Measurements from ENCODE around the gene FYTTD1. TPM values are rescaled to one million over a fixed set of nuclear protein-coding genes. Genes with fewer than 3 reads are reported as not detected.

FYTTD1 gene
- total and polyA plus RNA-seq, 2 of the 4 experiments (the other 2 are of a cell fraction): 20.4 to 50.2 TPM

GRCh38 chr3:197798863-197799262 is 49.2 kb downstream of the FYTTD1 start:
- Histone ChIP-seq H3K79me1 (ENCODE audit: low read depth in 1 of 2, low read length in 2 of 2) (peaks cover 17 to 73% of the 10 kb centered on the region in 2 experiments), H2BK20ac (ENCODE audit: low read depth, low read length) (peak overlapping the region; percentile 58; the same call in 1 of the 2 replicates), H4K5ac (ENCODE audit: low read depth, low read length) (no peak overlapping the region), H4K91ac (ENCODE audit: insufficient read depth, low read depth, low read length) (no peak overlapping the region), H2AFZ (replicated peaks; ENCODE audit: low read length, poor library complexity) (no peak overlapping the region), H2BK5ac (ENCODE audit: low read depth, low read length, poor library complexity, severe bottlenecking) (peak overlapping the region; percentile 40), H3K27ac (ENCODE audit: insufficient read depth, low read length) (no peak overlapping the region), H3K4me1 (ENCODE audit: control insufficient read depth, insufficient read depth, low read length) (peaks cover 16% of the 10 kb centered on the region), H3K27me3 (ENCODE audit: control insufficient read depth, insufficient read depth, low read length) (no peaks in the 10 kb centered on the region), H3K18ac (ENCODE audit: low read depth, low read length) (peak overlapping the region; percentile 14), H3K9me3 (ENCODE audit: control insufficient read depth, insufficient read depth, low read length) (no peaks in the 10 kb centered on the region), H3K14ac (replicated peaks; ENCODE audit: low read depth, low read length) (peak overlapping the region; percentile 61; the same call in 1 of the 2 replicates), H2AK9ac (replicated peaks; ENCODE audit: low read depth, low read length, poor library complexity) (no peak overlapping the region), H4K20me1 (ENCODE audit: insufficient read depth, low read length) (peaks cover 91% of the 10 kb centered on the region), H3K23ac (ENCODE audit: low read depth, low read length) (peak overlapping the region; percentile 13), H3K56ac (ENCODE audit: extremely low read depth, insufficient read depth, low read length) (no peak overlapping the region), H3K4ac (ENCODE audit: low read depth, low read length) (peak overlapping the region; percentile 24; the same call in 1 of the 2 replicates), H2AK5ac (ENCODE audit: low read depth, low read length) (peak overlapping the region; percentile 56; the same call in 1 of the 2 replicates), H3K36me3 (ENCODE audit: control insufficient read depth, insufficient read depth, low read length) (no peaks in the 10 kb centered on the region), H3K4me2 (ENCODE audit: low read depth, low read length) (peak overlapping the region; percentile 28; the same call in 1 of the 2 replicates), H4K8ac (ENCODE audit: low read depth in 2 of 2, low read length in 2 of 2) (no peak overlapping the region), H3K4me3 (ENCODE audit: insufficient read depth, low read depth, low read length) (no peak overlapping the region), H3K9me1 (ENCODE audit: insufficient read depth, low read length) (peaks cover 17% of the 10 kb centered on the region), H2BK120ac (ENCODE audit: low read depth, low read length) (peak overlapping the region; percentile 18; the same call in 1 of the 2 replicates), H3K9ac (ENCODE audit: low read depth, low read length) (no peak overlapping the region), H2BK15ac (ENCODE audit: low read depth, low read length) (no peak overlapping the region; the same call in 2 of the 3 replicates)
- ATAC-seq (ENCODE audit: low read depth) (no peak), DNase-seq (no peak)
- ChIA-PET CTCF (no interaction called here), POLR2A (ENCODE audit: unreplicated experiment) (no interaction called here)
- no TSS peak for BruUV-seq (replicated peaks)
- dilution Hi-C loops (cut with HindIII; ENCODE audit: low sequenced_read_pairs, unreplicated experiment) (no loop called here), intact Hi-C loops (cut with micrococcal nuclease) (no loop called here), in situ Hi-C loops (cut with MboI; ENCODE audit: low sequenced_read_pairs) (no loop called here)
- TF ChIP-seq POLR2A (IDR thresholded peaks at IDR 0.05; ENCODE audit: low read depth, low read length) (no peak), CTCF (conservative IDR thresholded peaks at IDR 0.05; ENCODE audit: low read depth, low read length) (no peak), CHD1 (IDR thresholded peaks at IDR 0.05; ENCODE audit: low read depth, low read length) (no peak), RCOR1 (IDR thresholded peaks at IDR 0.05; ENCODE audit: insufficient replicate concordance, low read length) (no peak), MXI1 (IDR thresholded peaks at IDR 0.05; ENCODE audit: borderline replicate concordance, low read depth, low read length) (no peak), USF2 (IDR thresholded peaks at IDR 0.05; ENCODE audit: low read depth, low read length) (no peak), FOS (IDR thresholded peaks at IDR 0.05; ENCODE audit: low read depth, low read length) (no peak), SMC3 (IDR thresholded peaks at IDR 0.05; ENCODE audit: low read depth, low read length) (no peak), BHLHE40 (IDR thresholded peaks at IDR 0.05; ENCODE audit: low read depth, low read length) (no peak), MAZ (IDR thresholded peaks at IDR 0.05; ENCODE audit: borderline replicate concordance, low read depth, low read length) (no peak), MAFK (IDR thresholded peaks at IDR 0.05; ENCODE audit: low read depth, low read length) (no peak), ELK1 (IDR thresholded peaks at IDR 0.05; ENCODE audit: borderline replicate concordance, low read depth, low read length) (no peak), CEBPB (IDR thresholded peaks at IDR 0.05; ENCODE audit: low read depth, low read length) (no peak), RFX5 (IDR thresholded peaks at IDR 0.05; ENCODE audit: low read depth, low read length) (no peak)
- no CpG with 5 or more reads among the region's 3 CpGs for WGBS, 2 experiments (ENCODE audit: extremely low coverage in 2 of 2, insufficient read length in 1 of 2)
